GM13976 (cell line): ENCODE results near the gene CLNS1A.

Experiments
- DNase-seq: peaks from one replicate; pipeline ENCODE4 v3.0.0; 2012; ENCODE audit warnings: low spot score
- CTCF ChIP-seq: IDR thresholded peaks from 2 replicates; pipeline ENCODE4 v1.5.1; 2012; ENCODE audit warnings: borderline replicate concordance, mild to moderate bottlenecking; ENCODE audit not compliant: insufficient read depth; ENCODE audit errors: extremely low read depth, missing control alignments, control extremely low read depth
- in situ Hi-C: fragments of 300-500 bp; cut with MboI; formaldehyde crosslinking; loops from one replicate; pipeline ENCODE4 v1.12.0; 2022; ENCODE audit warnings: low sequenced_read_pairs, mixed read lengths, inconsistent platforms; ENCODE audit not compliant: unreplicated experiment

Gene CLNS1A

DNA sequence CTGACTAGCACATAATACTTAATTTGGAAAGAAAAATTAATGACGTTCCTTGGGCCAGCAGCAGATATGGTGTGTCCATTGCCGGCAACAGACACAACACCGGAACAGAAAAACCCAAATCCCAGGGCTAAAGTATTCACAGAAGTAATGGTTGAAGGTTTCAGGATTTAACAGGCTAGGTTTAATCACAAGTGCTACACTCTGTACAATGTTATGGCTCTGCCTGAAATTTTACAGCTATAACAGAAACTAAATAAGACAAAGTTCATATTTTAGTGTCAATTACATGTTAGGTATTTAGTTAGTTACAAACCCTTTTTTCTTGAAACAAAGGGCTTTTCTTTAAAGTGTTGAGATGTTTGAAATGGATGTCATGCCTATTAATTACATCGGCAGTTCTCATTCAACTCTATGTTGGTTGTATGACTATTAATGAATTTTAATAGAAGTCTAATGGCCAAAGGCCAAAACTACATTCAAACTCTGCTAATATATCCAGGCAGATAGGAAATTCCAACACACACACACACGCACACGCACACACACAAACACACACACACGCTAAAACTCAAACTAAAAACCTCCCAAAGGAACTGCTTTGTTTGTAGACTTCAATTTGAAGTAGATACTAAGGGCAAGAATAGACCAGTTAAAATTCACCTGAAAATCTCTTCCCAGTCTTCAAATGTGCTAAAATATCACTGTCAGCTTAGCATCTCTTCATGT, 27.8 kb upstream of the CLNS1A start:
- in situ Hi-C loops = no loop called here
- no peak for TF ChIP-seq CTCF

GRCh38 chr11:77661670-77662069, 24.1 kb upstream of the CLNS1A start:
- no peak for DNase-seq
- in situ Hi-C loops = no loop called here
- TF ChIP-seq CTCF = no peak

More for the DNA sequence above, 27.8 kb upstream of the CLNS1A start:
- DNase-seq = no peak

- in situ Hi-C loops = no loop called here
- DNase-seq = no peak
- TF ChIP-seq CTCF = no peak
Observed at GRCh38 chr11:77660947-77661346, 23.4 kb upstream of the CLNS1A start.

DNA sequence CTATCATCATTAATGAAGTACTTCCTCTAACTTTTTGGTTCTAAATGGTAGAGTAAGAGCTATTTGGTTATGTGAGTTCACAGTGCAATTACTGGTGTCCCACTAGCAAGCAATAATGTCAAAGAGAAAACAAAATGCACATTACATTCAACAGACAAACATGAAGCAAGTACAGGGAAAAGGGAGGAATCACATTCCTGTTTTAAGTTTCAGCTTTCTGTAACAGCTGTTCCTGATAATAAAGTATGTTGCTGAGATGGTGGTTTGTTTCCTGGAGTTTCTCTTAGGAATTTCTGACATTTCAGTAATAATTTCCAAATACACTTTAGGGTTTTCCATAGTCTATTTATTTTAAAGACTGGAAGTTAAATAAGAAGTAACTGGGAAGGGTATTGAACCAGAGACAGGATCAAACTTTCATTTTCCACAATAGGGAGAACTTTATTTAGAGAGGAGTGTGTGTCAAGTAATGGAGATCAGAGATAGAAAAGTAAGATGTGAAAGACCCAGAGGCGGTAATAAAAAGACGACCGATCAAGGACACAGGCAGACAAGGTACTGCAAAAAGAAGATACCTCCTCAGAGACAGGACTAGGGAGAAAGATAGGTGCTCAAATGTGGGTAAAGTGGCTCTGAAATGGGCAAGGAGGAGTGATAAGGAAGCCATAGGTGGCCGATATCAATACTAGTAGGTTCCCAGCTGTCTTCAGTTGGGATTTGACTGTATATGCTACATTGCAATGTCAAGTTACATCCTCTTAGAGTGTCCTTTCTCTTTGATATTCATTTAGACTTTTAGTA, 20.8 kb upstream of the CLNS1A start:
- DNase-seq = no peak
- TF ChIP-seq CTCF = no peak
- in situ Hi-C loops = no loop called here

DNA sequence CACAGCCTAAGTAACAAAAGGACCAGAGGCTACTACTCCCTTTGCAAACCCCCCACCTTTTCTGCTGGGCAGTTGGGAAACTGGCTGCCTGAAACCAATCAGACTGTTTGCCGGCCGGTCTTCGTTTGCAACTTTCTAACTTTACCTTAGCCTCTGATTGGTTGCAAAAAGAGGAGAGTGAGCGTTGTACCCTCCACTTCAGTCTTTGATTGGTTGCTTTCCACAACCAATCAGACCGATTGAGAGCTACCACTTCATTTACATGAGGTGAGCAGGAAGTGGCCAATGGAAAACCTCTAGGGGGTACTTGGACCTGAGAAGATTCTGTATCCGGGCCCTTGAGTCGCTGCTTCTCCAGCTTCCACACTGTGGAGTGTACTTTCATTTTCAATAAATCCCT, 18.8 kb upstream of the CLNS1A start:
- no peak for TF ChIP-seq CTCF
- in situ Hi-C loops = no loop called here
- no peak for DNase-seq

GRCh38 chr11:77654770-77655434, 17.3 kb upstream of the CLNS1A start:
- in situ Hi-C loops = no loop called here
- no peak for DNase-seq
- no peak for TF ChIP-seq CTCF
